ENCODE data around the gene RMND1. TPM values are rescaled to one million over a fixed set of nuclear protein-coding genes. Genes with fewer than 3 reads are reported as not detected.

The RMND1 gene
- polyA plus RNA-seq, 3 donors, result 43.9 to 49.1 (median 48.3) TPM

DNA sequence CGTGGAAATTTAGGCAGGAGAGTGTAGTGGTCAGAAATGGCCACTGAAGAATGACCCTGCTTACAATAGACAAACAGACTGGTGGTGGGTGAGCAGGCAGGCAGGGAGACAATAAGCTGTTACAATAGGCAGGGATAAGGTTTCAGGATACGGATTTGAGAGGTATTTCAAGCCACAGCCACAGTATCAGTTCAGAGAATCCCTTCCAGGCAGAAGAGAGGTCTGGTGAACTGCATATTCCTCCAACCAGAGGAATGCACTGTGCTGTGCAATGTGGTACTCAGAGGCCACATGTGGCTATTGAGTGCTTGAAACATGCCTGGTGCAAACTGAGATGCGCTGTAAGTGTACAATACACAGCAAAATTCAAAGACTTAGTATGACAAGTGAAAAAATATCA is 20.6 kb downstream of the RMND1 start:
- DNase-seq, result no peak

DNA sequence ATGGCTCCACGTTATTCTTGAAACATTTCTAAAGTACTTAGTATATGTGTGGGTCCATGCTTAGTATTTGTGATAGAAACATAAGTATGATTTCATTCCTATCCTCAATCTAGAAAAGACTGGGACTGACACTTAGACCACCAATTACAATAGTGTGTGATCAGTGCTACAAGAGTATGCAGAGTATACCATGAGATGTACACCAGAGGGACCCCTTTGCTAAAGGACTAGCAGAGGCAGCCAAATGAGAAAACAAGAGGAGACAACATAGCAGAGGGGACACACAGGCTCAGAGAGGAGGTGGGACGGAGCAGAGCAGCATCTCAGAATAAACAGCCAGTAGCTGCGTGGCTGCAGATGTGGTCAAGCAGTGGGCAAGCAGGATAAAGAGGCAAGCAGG is 21.0 kb downstream of the RMND1 start:
- no peak for DNase-seq

DNA sequence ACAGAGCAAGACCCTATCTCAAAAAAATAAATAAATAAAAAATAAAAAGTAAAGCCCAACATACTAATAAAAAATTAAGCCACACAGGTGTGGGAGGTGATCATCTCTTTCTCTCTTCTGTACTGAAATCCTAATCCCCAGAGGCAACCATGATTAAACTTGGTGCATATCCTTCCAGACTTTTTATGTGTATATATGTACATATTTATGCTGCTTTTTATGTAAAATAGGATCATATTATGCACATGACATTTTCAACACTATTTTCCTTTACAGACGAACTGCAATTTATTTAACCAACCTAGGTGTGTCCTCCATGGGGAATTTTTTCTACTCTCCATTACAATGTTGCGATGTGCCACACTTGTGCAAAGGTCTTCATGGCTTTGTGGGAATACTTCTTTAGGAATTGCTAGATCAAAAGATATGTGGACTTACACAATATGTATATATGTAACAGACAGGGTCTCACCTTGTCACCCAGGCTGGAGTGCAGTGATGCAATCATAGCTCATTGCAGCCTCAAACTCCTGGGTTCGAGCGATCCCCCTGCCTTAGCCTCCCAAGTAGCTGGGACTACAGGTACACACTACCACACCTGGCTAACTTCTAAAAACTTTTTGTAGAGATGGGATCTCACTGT is 23.7 kb downstream of the RMND1 start:
- DNase-seq, result no peak

DNA sequence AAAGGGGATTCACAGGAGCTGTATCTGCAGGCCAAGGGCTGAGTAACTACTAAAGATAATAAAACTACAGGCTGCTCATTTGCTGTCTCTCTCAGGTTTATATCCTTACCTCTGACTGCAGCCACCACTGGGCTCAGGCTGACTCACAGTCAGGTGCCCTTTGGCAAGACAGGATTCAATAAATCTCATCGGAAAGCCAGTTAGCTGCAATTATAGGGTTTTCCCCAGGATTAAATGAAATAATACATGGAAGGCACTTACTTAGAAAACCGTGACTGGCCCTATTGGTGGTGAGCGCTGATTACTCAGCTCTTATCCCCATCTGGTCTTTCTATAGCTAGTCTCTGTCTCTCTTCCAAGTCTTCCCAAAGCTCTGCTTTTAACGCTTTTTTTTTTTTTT is 26.4 kb downstream of the RMND1 start:
- no peak for DNase-seq

DNA sequence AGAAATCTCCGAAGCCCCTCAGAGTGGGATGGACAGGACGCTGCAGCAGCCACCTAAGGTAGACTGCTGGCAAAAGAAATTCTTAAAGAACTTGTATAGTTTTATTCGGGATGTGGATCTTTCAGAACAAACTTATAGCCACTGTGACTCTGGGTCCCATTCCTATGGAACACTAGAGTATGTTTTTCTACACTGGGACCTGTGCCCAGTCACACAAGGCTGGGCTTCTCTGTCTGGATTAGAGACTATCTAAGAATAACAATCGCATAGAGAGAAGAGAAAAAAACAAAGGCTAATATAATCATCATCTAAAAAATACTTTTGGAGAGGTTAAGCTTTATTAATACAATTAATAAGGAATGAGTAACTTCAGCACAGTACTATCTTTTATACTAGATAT is 28.9 kb downstream of the RMND1 start:
- DNase-seq, result no peak

DNA sequence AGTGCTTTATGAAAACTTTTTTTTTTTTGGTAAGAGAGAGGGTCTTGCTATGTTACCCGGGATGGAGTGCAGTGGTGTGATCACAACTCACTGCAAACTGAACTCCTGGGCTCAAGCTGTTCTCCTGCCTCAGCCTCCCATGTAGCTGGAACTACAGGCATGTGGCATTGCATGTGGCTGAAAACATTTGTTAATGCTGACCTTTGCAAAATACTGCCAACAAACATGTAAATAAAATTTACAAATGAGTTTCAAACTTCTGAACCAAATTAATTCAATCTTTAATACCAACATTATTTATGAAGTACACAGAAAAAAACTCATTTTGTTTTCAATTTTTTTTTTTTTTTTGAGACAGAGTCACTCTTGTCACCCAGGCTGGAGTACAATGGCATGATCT is 34.4 kb downstream of the RMND1 start:
- no peak for DNase-seq

DNA sequence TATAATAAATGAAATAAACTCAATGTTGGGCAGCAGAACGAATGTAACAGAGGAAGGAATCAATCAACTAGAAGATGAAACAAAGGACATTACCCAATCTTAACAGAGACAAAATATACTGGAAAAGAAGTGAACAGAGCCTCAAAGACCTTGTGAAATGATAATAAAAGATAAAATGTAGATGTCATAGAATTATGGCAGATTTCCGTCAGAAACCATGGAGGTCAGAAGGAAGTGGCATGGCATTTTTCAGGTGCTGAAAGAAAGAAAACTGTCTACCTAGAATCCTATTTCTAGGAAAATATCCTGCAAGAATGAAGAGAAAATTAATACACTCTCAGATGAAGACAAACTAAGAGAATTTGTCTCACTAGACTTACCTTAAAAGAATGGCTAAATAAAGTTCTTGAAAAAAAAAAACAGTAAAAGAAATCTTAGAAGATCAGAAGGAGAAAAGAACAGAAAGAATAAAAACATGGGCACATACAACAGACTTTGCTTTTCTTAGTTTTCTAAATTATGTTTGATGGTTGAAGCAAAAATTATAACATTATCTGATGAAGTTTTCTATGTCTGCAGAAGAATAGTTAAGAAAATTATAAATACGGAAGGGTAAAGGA is 37.2 kb downstream of the RMND1 start:
- no peak for DNase-seq

DNA sequence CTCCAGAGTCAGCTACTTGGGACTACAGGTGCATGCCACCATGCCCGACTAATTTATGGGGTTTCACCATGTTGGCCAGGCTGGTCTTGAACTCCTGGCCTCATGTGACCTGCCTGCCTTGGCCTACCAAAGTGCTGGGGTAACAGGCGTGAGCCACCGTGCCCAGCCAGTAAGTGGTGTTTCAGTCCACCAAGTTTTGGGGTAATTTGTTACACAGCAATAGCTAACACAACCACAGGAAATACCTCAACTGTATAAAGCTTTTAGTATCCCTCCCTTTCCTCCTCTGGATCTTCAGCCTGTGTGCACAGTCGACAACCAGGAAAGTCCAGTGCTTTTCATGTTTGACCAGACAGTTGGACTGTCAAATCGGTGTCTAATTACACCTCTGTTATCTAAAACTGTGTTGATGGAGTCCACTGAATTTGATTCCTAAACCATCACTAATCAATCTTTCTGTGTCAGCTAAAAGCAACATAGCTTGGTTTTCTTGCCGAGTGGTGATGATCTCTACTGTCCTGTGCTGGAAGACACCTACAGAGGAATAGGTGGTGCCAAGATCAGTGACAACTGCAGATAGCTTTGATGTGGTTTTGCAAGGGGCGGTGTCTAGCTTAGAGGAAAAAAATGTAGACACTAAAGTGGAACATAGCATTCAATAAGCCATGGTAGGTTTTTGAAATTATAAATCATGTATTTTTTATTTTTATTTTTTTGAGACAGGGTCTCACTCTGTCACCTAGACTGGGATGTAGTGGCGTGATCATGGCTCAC is 38.4 kb downstream of the RMND1 start:
- DNase-seq, result no peak

DNA sequence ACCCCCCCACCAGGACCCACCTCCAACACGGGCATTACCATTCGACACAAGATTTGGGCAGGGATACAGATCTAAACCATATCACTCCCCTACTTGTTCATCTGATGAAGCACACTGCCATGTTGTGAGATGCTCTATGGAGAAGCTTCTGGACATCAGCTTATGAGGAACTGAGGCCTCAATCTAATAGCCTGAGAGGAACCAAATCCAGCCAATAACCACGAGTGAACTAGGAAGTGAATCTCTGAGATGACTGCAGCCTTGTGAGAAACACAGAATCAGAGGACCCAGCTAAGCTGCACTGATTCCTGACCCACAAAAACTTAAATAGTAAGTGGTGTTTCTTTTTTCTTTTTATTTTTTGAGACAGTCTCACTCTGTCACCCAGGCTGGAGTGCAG is 39.0 kb downstream of the RMND1 start:
- no peak for DNase-seq

DNA sequence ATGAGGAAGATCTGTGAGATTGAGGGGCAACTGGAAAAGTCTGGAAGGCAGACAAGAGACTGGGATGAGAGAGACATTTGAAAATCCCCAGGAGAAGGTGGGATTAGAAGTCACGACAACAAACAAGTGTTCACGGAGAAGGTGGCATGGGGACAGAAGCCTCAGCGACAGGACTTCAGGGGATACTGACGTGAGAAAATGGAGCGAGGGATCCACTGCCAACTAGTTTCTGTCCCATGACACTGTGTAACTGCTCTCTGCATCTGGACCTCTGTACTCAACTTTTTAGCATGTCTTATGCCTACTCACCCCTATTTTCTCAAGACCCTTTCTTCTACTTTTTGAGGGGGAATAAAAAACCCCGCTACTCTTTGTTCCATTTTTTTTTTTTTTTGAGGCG is 42.2 kb downstream of the RMND1 start:
- no peak for DNase-seq

DNA sequence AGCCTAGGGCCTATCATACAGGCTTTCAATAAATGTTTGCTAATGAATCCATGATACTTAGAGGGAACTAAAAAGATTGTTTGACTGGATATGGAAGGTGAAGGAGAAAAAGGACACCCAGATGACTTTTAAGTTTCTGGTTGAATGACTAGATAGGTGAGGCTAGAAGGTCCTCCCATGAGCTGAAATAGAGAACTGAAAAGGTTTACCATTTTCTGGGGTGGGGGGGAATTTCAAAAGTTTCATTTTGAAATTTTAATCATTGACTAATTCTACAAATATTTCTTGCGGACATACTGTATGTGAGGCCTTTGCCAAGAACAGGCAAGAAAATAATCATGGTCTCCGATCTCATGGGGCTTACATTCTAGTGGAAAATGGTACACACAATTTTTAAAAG is 42.7 kb downstream of the RMND1 start:
- DNase-seq, result no peak

DNA sequence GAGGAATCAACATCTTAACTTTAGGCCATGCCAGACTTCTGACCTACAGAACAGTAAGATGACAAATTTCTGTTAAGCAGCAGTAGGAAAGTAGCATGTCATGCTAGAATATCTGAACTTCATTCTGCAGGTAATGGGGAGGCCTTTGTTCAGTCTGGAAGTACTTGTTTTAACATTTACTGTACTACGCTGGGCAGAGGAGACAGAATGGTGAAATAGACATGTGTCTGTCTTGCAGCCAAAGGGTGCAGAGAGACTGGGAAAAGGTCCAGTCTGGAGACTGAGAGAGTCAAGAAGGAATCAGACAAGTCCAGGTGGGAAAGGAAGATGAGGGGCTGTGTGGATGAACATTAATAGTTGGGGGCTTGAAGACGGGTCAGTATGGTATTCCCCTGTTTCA is 43.1 kb downstream of the RMND1 start:
- no peak for DNase-seq

DNA sequence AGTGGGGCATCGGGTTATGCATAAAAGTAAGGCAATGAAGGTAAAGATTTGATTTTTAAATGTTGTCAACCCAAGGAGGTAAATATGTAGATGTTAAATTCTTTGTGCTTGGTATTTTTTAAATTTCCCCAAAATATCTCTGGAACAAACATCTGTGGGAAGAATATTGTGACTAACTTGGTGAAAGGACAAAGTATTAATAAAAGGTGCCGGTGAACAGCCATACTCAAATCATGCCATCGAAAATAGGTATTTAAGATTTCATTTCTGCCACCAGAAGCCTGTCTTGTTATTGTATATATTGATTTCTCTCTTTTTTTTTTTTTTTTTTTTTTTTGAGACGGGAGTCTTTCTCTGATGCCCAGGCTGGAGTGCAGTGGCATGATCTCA is 48.0 kb downstream of the RMND1 start:
- no peak for DNase-seq

DNA sequence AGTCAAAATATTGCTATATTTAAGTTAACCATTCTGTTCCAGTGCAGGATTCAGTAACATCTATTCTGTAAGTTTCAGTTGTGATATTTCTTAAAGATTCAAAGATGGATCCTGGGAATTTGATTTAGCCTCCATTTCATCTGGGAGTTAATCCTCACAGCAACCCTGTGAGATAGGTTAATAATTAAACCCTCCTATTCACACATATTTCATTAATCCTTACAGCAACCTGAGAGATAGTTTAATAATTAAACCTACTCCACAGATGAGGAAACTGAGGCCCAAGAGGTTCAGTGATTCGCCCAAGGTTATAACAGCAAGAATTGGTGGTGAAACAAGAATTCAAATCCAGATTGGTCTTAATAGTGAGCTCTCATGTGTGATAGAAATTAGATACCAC is 49.7 kb downstream of the RMND1 start:
- DNase-seq, result no peak

DNA sequence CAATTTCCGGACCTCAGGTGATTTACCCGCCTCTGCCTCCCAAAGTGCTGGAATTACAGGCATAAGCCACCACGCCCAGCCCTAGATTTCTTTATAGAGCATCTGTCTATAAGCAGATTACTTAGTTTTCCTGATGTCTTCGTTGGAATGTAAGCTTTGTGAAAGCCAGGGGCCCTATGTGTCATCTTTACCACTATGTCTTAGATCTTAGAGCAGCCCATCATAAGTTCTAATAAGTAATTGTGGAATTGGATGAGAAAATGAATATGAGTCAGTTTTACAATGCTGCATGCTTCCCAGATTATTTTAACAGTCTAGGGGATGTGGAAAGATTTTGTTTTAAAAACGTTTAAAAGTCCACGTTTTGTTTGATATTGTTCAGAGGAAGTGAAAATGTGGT is 51.5 kb downstream of the RMND1 start:
- DNase-seq, result no peak

DNA sequence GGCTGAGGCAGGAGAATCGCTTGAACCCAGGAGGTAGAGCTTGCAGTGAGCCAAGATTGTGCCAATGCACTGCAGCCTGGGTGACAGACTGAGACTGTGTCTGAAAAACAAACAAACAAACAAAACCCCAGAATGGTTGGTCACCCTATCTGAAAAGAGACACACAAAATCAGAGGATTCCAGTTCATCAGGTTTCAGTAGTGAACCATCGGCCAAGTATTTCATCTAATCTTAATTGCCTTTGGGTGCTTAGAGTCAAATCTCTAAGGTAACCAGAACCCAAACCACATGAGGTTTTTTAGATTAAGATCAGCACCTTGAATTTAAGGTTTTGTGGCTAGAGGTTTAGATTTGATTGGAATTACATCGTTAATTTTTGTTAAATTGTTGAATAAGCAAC is 52.2 kb downstream of the RMND1 start:
- no peak for DNase-seq

DNA sequence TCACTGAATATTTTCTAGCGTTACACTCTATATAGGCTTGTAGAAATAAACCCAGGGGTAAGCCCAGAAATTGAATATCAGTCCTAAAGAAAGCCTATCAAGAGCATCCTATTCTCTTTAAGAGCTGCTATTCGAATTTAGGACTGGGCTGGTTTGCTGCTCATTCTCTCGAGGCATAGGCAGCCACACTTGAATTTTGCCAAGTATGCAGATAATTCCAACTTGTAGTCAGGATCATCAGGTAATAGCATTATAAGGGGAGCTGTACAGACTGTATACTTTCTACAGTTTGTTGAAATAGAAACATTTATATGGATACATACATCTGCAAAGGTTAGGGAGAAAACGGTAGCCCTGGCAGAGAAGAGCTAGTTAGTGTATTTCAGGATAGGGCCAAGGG is 58.5 kb downstream of the RMND1 start:
- DNase-seq, result no peak

DNA sequence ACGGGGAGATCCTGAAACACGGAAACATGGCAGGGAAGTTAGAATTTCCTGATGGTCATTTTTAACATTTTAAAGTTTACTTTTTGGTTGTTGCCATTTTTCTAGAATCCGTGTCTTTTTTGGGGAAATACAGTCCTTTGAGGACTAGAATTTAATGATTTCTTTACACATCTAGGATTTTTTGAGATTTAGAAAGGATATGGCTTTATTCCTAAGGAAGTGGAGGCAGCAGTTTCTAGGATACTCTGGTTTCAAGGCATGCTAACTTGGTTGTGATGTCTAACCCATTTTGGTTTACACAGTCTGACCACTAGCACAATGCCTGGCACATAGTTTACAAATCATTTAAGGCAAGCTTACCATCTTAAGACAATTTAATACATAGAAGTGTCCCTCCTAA is 59.5 kb downstream of the RMND1 start:
- no peak for DNase-seq

DNA sequence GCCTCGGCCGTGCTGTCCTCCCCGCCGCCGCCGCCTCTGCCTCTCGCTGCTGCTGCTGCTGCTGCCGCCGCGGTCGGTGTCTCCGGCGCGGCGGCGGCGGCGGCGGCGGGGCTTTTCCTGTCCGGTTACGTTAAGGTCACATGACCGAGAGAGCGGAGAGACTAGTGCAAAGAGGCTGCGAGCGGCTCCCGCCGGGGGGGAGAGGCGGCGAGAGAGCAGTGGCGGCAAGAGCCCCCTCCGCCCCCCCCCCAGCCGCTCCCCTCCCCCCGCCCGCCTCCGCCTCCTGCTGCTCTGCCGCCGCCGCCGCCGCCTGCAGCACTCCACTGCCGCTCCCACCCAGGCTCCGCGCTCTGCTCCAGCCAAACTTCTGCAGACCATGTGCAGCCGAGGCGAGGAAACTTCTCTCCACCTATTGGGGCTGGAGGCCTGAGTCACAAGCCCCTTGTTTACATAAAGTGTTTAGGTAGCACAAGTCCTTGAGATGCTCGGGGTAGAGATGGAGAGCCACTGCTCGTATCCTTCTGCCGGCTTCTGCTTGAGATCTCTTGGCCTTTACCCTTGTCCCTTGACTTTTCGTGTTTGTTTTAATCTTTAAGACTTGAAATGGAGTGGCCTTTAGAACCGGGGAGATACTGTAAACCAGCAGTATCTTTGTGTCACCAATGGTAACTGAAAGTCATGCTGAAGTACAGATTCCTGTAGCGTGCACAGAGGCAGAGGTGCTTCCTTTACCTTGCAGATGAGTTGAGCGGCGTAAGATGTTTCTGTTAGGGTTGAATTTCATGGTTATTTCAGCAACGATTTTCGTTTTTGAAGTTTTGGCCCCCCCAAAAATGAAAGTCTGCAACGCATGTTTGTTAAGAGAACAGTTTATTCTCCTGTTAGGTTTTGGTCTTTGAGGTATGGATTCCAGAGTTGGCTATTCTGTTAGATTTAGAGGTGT is 60.2 kb downstream of the RMND1 start, which contains the start of gene ZBTB2:
ZBTB2 (minus strand) TSS at position 89 of the 943 bp plus-strand sequence. CDS start 17,922 bp downstream, outside the sequence.
- peak; percentile 55 for DNase-seq

DNA sequence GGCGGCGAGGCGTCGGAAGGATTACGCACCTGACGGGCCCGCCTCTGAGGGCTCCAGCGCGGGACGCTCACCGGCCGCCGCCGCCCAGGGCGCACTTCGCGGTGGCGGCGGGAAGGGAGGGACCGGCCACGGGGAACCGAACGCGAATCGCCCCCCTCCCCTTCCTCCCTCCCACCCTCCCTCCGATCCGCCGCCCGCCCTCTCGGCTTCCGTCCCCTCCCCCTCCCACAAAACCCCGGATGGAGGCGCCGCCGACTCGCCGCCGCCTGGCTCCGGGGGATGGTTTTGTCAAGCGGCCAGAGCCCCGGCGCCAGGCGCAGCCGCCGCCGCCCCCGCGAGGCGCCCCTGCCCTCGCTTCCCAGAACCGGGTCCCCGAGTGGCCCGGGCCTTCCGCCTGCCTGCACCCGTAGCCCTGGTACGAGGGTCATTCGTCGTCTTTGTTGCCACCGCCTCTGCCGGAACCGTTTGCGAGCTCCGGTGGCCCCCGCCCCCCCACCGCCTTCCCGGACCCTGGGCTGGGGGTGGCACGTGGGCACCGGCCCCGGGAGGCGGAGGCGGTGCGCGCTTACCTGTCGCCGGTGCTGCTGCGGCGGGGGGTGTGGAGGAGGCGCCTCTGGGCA is 61.0 kb downstream of the RMND1 start:
- peak; percentile 78 for DNase-seq

DNA sequence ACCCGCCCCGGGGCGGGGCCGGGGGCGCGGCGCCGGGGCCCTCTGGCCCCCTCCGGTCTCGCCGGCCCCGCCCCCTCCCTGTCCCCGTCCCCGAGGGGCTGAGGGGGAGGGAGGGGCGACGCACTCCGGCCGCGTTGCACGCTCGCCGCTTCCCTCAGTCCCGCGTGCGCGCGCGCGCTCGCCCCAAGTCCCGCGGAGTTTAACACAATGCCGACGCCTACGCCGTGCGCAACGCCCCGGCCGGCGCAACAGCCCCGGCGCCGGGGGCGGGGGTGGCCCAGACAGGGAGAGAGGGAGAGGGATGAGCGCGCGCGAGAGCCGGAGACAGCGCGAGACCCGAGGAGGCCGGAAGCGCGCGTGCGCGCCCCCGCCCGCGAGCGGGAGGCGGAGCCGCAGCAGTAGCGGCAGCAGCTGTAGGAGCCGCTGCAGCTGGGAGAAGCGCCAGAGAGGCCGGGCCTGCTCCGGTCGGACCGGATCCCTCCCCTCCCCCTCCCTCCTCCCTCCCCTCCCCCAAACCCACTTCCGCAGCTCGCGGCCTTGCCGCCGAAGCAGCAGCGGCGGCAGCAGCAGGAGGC is 61.6 kb downstream of the RMND1 start:
- DNase-seq, result peak; percentile 99

Data from renal pelvis (tissue), 4 donors.